Activated CD8-positive, alpha-beta memory T cell treated with anti-CD3 and anti-CD28 coated beads for 48 hours (primary cell): ENCODE measurements around the gene BMP6.

Experiments
- DNase-seq, 3 experiments: peaks; one replicate each; pipeline ENCODE4 v3.0.0-alpha.2; 2020; ENCODE audit warnings: low read depth in 2 of 3, low spot score in 2 of 3

BMP6 gene

DNA sequence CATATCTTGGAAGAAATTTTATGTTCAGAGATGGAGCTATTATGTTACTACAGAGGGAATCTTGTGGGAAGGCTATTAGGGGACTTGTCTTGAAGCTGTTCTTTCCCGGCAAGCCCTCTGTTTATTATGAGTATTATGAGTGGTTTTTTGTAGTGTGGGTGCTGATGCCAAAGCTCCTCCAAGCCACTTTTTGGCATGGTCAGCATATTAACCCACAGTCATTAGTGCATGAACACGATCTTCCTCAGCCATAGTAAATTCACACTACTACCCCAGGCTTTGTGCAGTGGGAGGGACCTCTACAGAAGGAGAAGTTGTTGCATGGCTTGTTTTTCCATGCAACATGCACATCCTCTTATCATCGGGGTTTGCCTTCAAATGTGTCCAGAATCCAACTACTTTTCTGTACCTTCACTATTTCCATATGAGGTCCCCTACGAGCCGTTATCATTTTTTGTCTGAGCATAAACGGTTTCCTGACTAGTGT is 6.5 kb upstream of the BMP6 start:
- DNase-seq, result no peak

DNA sequence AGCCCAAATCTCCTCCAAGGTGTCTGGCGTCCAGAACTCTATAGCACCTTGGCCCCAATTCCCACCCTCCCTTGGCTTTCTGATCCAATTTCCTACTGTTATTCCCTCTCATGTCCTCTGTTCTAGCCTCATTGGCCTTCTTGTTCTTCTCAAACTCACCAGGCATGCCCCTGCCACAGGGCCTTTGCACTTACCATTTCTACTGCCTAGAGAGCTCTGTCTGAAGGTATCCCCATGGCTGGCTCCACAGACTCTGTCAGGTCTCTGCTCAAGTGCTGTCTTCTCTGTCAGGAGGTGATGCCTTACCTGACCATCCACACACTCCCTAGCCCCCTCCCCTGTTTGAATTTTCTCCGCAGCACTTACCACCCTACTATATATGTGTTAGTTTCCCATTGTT is 5.6 kb upstream of the BMP6 start:
- DNase-seq, result no peak

DNA sequence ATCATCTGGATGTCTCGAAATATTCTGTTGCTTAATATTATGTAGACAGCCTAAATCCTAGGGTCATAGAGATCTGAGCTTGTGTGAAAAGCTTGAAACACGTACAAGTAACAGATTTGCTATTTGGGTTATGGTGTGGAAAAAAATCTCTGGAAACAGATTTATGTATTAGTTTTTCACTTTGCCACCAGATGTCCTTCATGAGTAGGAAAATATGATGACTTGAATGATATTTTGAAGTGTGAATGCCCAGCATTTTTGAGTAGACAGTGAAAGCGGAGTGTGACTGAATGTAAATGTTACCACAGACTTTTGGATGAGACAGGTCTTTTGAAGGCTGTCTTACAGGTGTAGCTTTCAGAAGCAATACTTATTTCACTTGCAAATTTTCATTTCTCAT is 4.2 kb upstream of the BMP6 start:
- DNase-seq, result no peak

DNA sequence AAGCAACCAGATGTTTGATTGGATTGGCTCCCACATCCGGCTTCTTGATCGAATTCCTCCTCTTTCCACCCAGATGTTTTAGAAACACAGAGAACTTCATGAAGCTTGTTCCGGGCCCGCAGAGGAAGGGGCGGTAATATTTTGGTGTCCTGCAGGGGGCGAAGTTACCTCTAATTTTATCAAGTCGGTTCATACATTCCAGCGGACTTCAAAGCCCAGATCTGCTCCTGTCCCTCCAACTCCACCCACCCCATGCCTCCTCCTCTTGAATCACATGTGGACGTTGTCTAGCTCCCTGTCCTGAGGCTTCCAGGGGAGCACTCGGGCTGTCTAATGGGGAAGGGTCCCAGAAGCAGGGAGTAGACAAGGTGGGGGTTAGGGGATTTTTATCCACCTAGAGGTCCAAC is 2.9 kb upstream of the BMP6 start:
- peak in 2 of 3 experiments; percentile 37 to 38 for DNase-seq

DNA sequence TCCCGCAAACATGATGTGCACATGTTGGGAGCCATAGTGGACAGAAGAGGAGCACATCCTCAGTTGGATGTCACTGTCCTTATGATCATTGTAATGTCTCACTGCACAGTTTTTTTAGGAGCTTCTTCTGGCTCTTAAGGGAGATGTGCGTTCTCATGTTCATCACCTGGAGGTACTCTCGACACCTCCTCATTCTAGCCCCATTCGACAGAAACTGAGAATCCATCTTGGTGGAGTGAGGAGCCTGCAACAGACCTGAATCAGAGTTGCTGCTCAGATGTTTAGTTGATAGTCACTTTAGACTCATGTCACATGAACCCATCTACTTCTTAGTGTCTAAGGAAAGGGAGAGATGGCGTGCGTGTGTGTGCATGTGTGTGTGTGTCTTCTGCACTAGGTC is 2.3 kb upstream of the BMP6 start:
- no peak for DNase-seq

DNA sequence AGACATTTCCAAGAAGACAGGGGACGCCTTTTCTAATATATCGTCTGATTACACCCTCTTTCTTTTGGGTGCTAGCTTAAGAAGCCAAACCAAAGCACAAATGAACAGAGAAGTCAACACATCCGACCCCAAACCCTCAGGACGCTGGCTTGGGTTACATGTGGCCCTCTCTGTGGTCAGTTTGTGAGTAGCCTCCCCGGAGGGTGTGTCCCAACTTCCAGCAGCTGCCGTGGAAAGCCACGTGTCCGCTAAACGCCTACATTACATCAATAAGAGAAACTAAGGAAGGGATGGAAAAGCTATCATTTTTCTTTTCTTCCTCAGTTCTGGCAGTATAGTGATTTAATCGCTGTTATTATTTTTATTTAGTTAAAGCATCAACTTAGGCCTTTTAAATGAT is 487 bp upstream of the BMP6 start:
- DNase-seq, result no peak

DNA sequence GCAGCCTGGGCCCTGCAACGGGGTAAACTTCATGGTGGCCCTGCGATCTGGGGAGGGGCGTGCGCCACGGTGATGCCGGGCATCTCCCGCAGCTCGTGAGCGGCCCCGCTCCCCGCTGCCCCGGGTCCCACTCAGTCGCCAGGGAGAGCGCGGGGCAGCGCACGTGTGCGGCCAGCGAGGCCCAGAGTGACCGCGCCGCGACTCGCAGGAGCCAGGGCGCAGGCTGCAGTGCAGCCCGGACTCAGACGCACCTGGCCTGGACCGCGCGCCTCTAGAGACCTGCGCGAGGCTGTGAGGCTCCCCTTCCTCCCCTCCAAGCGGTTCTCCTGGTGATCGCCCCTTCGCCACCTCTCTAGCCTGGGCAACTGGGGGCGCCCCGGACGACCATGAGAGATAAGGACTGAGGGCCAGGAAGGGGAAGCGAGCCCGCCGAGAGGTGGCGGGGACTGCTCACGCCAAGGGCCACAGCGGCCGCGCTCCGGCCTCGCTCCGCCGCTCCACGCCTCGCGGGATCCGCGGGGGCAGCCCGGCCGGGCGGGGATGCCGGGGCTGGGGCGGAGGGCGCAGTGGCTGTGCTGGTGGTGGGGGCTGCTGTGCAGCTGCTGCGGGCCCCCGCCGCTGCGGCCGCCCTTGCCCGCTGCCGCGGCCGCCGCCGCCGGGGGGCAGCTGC is 652 bp downstream of the BMP6 start:
- DNase-seq, result no peak

DNA sequence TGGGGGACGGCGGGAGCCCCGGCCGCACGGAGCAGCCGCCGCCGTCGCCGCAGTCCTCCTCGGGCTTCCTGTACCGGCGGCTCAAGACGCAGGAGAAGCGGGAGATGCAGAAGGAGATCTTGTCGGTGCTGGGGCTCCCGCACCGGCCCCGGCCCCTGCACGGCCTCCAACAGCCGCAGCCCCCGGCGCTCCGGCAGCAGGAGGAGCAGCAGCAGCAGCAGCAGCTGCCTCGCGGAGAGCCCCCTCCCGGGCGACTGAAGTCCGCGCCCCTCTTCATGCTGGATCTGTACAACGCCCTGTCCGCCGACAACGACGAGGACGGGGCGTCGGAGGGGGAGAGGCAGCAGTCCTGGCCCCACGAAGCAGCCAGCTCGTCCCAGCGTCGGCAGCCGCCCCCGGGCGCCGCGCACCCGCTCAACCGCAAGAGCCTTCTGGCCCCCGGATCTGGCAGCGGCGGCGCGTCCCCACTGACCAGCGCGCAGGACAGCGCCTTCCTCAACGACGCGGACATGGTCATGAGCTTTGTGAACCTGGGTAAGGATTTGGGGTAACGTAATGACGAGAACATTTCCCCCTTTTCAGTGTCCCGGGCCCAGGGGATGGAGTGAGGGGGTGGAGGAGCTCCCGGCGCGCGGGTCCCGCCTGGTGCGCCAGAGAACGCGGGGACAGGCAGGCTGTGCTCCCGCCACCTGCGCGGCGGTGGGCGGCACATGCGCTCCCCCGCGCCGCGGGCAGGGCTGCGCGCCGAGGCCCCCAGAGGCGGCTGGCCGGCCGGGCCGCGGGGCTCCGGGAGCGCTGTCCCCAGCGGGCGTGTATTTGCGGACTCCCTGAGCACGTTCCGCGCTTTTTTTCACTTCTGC is 1.4 kb downstream of the BMP6 start:
- DNase-seq, result no peak

DNA sequence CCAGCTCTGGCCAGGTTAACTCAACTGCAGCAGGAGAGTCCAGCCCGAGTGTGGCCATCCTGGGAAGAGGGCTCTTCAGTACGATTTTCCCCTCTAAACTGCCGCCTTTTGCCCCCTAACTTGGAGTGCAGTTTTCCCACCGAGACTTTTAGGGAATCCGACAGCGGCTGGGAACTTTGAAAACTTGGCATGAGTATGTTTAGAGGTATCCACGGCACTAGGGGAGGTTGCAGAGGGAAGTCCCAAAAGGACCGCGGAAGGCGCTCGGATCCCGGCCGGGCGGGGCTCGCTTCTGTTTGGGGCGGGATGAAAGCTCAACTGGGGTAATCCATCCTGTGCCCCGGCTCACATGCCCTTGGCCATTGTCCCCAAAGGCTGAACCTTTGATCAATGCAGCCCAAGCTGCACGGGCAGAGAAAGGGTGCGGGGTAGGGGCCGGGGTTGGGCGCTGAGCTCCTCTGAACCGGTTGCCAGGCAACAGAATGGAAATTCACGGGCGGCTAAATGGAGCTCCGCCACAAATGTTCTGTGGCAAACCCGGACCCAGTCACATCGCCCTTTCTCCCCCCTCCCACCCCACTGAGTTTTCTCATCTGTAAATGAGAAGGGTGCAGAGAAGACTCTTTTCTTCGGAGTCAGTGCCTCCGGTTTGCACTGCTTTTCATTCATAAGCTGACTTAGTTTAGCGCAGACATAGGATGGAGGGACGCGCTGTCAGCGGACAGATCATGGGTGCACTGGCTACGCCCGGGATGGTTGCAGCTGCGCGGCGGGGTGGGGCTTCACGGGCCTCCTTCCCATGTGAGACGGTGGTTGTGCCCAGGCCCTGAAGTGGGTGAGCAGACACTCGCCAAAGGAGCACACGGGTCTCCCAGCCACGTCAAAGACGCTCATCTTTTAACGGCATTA is 2.3 kb downstream of the BMP6 start:
- peak in 1 of 3 experiments; percentile 9 for DNase-seq

DNA sequence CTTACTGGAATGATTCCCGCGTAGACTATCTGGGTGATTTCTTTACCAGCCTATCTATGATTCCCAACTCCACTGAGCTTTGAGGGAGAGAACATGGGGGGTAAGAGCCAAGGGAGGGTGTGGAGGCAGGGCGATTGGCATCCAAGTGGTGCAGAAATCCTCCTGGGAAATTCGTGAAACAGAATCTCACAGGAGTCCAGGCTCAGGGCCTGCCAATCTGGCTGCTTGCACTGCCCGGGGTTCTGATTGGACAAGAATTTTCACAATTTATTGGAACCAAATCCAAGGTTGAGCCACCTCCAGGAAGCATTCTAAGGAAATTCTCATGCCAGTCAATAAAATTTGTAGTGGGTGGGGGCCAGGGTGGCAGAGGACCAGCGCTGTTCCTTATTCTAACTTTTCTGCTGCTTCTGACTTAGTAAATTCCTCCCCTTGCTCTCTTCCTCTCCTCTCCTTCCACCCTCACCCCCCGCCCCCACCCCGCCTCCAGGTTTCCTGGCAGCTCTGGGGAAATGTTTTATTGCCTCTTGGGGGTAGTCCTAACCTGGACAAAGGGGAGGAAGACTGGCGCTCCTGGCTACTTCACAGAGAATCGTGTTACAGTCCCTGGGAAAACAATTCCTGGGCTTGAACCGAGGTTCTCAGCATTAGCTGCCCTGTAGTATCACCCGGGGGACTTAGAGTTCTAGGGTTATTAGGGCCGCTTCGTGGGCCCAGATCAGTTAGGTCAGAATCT is 3.1 kb downstream of the BMP6 start:
- DNase-seq, result no peak

DNA sequence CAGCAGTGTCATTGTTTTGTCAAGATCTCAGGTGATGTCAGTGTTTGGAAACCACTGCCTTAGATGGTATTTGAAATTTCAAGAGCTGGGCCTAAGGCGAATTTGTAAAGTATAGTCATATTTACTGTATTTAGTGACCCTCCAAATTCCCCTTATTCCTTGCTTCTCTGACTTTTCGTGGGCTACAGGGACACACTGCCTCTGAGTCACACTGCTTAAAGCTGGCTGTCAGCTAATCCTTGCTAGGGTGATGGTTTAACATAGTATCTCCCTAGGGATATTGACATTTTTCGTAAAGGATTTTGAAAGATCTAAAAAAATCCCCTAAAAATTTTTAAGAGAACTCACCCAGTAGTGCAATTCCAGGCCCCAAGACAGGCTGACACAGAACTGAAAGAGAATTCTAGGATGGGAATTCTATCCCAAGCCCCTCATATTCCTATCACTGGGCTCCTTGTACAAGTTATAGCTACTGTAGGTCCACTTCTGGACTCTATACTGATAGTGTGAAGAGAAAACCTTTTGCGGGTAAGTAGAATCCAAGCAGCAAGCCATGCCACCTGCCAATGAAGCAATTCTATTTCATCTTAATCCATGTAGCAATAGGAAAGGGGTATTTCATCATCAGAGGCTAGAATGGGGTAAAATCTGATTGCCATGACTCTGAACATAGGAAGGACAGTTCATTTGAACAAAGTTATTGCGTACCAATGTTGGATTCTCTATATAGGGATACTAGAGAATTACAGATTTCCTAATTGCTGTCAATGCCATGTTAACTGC is 4.3 kb downstream of the BMP6 start:
- DNase-seq, result no peak

DNA sequence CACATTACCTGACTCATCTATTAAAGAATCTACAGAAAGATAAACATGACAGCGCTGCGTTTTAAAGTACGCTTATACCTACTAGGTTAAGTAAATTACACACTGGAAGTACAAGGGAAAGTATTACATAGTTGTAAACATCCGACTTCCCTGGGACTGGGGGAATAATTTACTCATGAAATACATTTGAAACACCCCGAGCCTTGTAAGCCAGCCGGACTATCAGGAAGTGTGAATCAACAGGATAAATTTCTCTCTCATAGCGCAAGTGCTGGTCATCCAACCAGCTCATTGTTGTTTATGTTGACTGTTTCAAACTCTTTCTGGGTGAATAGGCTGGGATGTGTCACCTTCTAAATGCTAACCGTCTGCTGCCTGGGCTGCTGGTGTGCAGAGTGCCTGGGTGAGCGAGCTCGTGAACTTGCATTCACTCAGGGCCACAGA is 4.9 kb downstream of the BMP6 start:
- no peak for DNase-seq

DNA sequence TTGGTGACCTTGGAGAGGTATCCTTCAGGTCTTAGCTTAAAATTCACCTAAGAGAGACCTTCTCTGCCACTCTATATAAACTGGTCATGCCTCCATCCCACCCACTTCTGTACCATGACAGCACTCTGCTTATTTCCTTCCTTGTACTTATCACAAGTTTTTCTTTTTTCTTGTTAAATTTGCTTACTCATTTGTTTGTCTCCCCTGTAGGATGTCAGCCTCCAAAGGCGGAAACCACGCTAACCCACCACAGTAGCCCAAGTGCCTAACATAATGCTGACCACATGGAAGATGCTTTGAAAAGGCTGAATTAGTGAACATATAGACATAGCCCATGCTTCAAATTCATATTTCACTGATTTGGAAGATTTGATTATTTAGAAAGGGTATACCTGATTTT is 5.4 kb downstream of the BMP6 start:
- DNase-seq, result no peak

DNA sequence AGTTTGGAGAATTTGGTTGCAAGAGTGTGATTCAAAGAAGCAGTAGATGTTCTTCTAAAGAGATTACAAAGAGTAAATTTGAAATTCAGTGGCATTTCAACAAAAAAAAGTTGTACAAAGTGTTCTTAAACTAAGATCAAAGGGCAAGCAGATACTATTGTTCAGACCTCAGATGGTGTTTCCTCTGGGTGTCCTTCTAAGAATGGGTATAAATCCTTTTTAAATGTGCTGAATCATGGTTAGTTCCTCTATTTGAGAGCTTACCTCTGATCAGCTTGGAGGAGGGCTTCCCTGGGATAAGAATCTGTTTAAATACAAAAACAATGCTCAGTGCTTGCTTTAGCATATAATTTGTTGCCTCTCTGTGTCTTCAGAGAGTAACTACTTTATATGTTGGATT is 6.3 kb downstream of the BMP6 start:
- no peak for DNase-seq

DNA sequence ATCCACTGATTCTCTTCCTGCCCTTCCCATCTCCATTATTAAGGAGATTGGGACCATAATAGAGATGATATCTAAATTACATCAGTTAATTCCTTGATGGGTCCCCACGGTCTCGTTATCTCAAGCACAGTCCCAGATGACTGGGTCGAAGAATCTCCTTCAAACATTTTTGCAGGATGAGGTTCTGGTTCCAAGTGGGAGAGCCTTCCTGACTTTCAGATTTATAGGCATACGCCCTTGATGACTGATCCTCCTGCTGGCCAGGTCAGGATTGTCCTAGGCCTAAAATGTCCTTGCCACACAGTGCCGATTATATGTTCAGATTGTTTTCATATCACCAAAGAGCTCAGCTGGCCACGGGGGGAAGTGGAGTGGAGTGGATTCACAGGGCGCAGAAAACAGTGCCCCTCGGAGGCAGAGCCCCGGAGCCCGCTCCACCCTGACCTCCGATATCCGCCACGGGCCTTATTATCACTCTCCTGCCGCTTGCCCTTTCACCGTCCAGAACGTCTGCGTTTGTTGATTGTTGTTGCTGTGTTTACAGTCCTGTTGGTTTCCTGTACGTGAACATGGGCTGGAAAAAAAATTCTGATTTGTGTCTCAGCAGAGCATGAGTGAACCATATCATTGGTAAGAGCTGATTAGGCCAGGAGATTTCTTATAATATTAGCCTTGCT is 8.9 kb downstream of the BMP6 start:
- DNase-seq, result no peak

DNA sequence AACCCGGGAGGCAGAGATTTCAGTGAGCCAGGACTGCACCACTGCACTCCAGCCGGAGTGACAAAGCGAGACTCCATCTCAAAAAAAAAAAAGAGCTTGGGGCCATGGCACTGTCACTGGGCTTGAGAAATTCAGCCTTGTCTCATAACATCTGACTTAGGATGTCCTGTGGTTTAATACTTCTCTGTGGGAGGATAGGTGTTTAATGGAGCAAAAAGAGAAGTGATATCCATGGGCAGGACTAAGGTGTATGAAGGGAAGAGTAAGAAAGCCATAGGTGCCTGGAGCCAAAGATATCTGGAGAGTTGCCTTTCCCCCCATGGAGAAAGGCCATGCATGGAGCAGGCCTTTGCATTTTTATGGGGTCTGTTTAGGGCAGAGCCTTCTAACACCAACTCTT is 11.2 kb downstream of the BMP6 start:
- DNase-seq, result no peak

DNA sequence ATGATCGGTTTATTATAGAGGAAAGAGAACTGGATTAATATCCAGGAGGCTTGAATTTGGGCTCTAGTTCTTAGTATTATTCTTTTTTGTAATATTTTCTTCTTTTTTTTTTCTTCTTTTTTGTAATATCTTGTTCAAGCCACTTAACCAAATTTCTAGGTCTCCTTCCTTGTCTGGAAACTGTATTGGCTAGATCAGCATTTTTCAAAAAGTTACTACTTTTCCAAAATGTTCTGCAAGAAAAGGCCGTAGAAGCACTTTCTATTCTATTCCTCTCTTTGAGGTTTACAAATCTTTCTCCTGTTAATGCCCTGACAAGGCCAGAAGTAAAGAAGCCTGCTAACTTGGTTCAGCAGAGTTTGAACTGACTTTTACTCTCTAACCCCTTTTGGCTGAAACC is 12.0 kb downstream of the BMP6 start:
- no peak for DNase-seq

DNA sequence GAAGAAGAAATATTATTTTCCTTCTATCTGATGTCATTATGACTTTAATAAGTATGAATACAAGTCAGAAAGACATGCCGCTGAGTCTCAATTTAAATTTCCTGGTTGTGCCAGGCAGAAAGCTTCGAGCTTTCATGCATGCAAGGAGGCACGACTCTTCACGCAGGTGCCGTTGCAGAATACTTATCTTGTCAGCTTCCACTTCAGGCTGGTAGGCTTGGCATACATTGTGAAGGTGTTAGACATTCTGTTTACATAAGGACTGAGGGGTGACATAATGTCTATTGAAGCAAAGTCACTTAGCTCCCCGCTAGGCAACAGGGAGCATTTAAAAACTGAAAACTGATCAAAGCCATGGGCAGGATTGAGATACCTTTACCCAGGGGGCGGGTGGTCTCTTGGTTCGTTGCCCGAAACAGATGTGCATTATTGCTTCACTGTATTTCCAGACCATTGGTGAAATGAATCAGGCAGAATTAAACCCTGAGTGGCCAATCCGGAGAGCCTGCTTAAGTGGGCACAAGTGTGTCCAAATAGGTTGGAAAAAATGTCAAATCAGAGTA is 16.4 kb downstream of the BMP6 start:
- DNase-seq, result no peak

DNA sequence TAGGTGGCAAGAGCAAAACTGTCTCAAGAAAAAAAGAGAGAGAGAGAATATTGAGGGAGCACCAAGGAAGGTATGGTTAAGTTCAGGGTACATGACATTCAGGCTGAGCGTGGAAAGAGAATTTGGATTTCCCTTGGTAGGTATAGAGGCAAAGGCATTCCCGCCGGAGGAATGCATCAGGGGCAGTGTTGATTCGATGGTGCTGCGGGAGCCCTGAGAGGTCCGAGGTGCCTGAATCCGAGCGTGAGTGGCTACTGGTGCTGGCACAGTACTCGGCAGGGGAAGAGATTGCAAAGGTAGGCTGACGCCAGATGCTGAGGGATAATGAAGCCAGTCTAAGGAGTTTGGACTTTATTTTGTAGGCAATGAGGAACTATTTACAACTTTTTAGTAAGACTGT is 20.0 kb downstream of the BMP6 start:
- no peak for DNase-seq
